Activated CD8-positive, alpha-beta memory T cell treated with anti-CD3 and anti-CD28 coated beads, Interleukin-2, amount 50 U/mL, for 24 hours (primary cell): ENCODE data around the gene NF1.
"Not testable (repeated sequence)": the region's sequence is repeated elsewhere in the genome, so short reads cannot be mapped to it uniquely, and the experiment has no call there.

Experiments
- DNase-seq: peaks from one replicate; pipeline ENCODE4 v3.0.0-alpha.2; 2020; ENCODE audit errors: extremely low read depth

The NF1 gene

DNA sequence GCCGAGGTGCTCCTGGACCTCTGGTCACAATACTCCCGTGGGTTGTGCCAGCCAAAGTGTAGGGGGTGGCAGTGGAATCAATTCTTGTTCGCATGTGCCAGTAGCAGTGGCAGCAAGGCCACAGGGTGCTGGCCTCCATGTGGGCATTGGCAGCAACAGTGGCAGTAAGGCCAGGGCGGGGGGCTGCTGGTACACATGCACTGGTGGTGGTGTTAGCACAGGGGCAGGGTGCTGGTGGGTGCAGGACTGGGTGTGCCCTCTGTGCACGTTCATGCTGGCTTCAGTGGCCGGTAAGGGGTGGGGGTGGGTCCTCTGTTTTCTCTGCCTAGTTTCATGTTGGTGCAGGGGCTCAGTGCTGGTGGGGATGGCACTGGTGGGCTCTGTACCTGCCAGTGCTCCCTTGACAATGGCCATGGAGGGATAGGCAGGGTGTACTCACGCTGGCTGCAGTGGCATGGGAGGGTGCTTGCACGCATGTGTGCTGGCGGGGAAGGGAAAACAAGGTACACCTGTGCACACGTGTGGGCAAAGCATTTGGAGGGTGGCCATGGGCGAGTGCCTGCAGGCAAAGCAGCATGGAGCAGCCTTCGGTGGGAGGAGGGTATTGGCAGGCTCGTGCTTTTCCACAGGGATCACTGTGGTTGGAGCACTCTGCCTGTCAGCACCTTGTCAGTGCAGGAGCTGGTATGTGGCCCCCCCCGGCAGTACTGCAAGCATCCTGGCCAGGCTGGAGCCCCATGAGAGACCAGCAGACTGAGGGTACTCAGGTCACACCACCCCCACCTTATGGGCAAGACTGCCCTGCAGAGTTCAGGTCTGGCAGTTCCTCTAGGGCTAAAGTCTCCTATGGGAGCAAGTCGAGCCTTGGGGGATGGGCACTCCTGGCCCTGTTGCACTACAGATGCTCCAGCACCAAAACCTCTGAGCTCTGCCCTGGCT, 35.8 kb downstream of the NF1 start:
- no peak for DNase-seq

DNA sequence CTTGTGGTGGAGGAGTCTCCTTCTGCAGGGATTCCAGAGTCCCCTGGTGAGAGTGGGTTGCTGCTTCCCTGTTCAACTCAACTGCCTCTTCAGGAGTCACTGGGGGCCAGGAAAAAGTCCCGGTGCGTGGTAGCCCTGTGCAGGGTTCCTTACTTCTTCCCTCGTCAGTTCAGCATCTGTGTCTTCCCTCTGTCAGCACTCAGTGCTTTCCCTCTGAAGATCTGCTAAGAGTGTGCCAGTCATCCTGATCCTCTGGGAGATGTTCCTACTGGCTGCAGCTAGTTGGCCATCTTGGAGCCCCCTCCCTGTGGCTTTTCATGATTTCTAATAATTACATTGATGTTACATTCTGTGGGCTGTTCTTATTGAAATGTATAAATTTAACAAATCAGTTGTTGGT, 36.5 kb downstream of the NF1 start:
- no peak for DNase-seq

DNA sequence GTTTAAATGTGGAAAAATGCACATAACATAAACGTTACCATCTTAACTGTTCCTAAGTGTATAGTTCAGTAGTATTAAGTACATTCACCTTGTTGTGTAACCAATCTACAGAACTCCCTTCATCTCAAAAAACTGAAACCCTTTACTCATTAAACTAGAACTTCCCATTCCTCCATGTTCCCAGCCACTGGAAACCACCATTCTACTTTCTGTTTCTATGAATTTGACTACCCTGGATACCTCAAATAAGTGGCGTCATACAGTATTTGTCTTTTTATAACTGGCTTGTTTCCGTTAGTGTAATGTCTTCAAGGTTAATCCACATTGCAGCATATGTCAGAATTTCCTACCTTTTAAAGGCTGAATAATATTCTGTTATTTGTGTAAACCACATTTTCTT, 38.2 kb downstream of the NF1 start:
- no peak for DNase-seq

DNA sequence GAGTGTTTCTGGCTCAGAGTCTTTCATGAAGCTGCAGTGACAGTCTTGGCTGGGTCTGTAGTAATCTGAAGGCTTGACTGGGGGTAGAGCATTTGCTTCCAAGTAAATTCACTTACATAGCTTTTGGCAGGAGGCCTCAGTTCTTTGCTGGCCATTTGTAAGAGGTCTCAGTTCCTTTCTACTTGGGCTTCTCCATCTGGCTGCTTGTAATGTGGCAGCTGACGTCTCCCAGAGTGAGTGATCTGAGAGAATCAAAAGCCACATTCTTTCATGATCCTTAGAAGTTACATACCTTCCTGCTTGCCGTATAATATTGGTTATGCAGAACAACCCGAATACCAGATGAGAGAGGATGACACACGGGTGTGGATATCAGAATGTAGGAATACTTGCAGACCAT, 39.8 kb downstream of the NF1 start:
- no peak for DNase-seq

DNA sequence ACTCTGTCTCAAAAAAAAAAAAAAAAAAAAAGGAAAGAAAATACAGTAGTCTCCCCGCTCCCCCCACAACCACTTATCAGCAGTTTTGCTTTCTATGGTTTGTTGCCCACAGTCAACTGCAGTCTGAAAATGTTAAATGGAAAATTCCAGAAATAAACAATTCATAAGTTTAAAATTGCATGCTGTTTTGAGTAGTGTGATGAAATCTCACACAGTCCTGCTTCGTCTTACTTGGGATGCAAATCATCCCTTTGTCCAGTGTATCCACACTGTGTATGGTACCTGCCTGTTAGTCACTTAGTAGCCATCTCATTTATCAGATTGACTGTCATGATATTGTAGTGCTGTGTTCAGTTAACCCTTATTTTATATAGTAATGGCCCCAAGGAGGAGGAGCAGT, 41.5 kb downstream of the NF1 start:
- DNase-seq, result no peak

DNA sequence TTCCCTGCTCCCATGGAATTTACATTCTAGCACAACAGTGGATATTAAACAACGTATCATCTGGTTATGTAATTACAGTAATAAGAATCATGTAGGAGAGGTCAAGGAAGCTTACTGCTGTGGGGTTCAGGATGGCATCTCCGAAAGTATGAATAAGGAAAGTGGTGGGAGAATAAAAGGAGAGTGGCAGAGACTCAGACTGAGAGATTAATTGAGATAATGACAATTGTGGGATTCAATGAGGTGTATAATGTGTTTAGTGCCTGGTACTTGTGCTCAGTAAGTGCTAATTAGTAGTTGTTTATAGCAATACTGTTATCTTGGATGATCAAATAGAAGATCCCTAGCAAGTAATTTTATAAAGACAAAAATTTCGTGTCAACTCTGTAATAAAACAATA, 45.3 kb downstream of the NF1 start:
- no peak for DNase-seq

DNA sequence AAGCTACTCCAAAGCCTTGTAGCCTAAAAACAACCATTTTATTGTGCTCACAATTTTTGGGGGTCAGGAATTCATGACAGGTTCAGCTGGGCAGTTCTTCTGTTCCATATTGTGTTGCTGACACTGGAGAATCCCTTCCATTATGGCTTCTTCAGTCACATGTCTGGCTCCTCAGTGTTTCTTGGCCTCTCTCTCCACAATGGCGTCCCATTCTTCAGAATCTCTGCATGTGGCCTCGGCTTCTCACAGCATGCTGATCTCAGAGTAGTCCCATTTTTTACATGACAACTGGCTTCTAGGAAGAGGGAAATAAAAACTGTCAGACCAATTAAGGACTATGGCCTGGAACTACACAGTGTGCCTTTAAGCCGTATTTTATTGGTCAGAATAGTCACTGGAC, 49.7 kb downstream of the NF1 start:
- DNase-seq, result no peak

DNA sequence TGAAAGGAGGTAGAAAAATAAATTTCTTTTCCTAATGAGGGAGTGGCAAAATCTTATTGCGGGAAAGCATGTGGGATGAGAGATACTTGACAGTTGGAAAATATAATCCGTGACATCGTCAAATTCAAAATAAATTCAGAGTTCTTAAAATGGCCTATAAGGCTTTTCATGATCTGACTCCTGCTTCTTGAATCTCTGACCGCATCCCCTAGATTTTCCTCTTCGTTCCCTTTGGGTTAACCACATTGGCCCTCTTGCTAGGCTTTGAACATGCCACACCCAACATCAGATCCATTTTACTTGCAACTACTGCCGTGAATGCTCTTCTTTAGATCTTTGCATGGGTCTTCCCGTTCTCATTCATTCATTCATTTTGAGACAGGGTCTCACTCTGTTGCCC, 50.1 kb downstream of the NF1 start:
- DNase-seq, result no peak

DNA sequence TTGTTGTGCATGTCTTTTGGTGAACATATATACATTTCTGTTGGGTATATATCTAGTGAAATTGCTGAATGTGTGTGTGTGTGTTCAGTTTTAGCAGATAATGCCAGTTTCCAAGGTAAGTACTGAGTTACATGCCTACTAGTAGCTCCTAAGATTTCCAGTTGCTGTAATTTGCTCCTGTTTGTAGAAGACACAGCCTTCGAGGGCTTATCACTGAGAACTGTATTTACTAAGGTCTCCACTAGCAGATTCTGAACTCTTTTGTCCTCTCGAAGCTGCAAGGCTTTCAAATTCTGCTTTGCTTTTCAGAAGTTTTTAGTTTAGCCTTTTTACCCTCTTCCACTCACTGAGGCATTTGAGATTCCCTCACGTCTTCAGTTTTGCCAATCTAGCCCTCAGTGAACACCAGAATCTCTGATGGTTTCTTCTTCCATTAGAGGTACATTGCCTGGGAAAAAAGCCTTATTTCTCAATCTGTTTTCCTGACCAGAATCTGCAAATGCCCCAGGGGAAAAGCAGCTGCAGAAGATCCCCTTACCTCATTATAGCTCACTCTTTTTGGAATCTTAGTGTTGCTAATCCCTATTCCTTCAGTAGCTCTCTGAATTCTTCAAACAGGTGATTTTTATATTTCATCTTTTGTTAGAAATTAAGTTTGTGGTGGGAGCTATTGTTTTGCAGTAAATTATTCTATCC, 52.9 kb downstream of the NF1 start:
- no peak for DNase-seq

DNA sequence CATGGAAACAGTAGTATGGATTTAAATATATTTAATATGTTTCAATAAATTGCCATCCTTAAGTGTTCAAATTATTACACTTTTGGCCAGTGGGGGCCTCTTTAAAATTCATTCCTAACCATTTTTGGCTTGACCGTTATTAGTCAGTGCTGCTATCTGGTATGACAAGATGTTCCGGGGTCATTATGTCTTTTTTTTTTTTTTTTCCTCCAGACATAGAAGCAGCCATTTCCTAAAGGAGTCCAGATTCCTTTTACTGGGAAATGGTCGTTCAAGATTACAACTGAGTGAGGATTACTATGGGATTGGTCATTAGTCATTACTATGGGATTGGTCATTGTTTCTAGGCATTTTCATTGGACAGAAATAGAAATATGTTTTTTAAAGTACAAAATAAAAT, 53.4 kb downstream of the NF1 start:
- DNase-seq, result no peak

DNA sequence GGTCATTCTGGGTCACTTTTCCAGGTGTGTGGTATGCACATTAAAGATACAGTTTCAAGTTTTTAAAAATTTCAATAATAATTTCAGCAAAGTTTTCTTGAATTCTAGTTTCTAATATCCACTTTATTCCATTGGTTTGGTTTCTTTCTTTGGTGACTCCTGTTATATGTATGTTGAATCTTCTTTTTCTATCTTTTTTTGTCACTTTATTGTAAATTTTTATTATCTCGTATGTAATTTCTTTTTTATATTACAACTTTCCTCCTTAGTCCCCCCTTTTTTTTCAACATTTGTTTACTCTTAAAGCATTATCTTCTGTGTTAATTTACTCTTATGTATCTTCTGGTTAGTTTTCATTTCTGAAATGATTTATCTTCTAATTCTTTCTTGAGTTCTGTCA, 57.5 kb downstream of the NF1 start:
- DNase-seq, result no peak

DNA sequence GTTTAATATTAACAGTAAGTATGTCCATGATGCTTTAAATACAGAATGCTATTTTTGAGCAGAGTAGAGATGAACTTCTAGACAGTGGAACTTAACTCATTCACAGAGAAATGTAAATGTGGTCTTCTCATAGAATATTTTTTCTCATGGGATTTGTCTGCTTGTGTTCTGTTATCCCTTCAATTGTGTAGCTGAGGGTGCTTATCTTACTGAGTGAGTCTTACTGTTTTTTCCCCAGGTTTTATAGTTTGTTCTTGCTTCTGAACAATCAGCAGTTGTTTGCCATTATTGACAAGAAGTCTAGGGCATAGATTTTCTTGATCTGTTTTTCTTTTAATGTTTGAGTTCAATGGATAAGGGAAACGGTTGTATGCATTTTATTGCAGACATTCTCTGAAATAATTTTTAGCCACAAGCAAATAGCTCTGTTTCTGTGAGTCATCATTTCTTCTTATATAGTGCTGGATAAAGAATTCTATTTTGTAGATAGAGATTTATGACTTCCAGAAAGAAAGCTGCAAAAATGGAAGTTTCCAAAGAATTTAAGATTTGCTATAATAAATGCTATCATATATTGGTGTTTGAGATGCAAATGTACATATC, 60.5 kb downstream of the NF1 start:
- DNase-seq, result no peak

DNA sequence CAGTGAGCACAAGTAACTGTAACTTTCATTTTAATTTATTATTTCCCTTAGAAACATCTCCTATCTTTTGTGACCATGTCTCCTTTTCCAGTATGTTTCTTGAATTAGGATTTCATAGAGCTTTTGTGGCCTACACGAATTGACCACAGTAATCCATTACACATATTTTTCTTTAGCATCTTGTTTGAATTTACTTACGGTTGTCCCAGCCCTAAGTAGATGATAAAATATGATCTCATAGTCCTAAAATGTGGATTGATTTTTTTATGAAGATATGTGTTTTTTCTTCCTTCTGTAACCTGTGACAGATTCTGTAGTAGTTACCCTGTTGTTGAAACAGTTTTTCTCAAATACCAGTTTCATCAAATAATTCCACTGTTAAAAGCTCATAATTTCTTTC, 61.5 kb downstream of the NF1 start:
- no peak for DNase-seq

DNA sequence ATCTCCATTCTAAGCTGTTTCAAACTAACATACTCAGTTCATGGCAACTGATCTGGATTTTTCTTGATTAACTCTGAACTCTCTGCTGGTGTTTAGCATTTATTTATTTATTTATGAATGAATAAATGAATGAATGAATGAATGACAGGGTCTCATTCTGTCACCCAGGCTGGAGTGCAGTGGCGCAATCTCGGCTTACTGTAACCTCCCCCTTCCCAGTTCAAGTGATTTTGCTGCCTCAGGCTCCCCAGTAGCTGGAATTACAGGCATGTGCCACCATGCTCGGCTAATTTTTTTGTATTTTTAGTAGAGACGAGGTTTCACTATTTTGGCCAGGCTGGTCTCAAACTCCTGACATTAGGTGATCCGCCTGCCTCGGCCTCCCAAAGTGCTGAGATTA, 62.1 kb downstream of the NF1 start:
- DNase-seq, result not testable (repeated sequence)

DNA sequence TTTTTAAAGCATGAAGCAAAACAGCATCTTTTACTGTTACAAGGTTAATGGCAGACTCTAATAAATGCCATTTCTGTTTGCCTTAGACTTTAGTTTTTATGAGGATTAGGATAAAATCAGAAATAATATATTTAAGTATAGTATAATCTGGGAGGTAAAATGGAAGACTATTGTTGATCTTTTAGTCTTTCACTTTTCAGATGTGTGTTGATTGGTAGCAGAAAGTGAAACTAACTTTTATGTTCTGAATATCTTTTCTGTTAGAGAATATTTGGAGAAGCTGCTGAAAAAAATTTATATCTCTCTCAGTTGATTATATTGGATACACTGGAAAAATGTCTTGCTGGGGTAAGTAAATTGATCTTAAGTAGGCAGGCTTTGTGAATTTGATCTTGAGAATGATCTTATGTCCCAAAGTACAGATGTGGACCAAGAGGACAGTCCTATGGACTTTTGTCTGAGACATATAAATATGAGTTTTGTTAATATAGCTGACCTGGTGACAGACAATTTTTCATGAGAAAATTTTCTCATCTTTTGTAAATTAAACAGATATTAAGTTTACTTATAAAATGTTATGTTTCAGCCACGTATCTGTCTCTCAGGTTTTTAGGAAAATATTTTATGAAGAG, 64.1 kb downstream of the NF1 start:
- DNase-seq, result no peak

DNA sequence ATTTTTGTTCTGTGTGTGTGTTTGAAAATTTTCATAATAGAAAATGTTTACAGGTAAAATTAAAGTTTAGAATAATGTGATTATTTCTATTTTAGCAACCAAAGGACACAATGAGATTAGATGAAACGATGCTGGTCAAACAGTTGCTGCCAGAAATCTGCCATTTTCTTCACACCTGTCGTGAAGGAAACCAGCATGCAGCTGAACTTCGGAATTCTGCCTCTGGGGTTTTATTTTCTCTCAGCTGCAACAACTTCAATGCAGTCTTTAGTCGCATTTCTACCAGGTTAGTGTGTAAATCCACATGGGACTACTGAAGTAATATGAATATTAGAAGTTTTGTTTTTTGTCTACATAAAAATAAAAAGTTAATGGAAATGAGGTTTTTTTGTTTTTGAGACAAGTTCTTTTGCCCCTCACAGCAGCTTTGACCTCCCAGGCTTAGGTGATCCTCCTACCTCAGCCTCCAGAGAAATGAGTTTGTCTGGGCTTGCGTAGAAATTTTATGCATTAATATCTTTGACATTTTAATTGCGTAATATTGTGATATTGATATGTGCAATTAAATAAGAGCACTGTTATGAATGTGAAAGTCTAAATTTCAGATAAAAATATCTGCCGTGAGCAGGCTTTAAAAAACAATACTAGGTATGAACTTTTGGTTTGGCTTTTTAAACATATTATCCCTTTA, 68.5 kb downstream of the NF1 start:
- no peak for DNase-seq

DNA sequence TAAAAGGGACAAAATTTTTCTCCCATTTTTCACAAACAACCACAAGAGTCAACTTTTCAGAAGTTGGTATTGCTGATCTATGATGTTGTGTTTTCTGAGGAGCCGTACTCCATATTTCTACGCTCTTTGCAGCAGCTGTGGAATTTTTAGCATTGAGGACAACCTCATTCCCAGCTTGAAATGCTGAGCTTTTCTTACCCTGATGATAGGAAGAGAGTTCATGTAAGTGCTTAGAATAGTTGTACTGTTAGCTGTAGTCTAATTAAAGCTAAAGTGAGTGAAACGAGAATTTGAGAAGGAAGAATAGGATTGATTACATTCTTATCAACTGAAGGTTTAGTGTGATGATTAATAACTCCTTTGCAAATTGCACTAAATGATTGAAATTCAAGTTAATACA, 72.3 kb downstream of the NF1 start:
- DNase-seq, result no peak

DNA sequence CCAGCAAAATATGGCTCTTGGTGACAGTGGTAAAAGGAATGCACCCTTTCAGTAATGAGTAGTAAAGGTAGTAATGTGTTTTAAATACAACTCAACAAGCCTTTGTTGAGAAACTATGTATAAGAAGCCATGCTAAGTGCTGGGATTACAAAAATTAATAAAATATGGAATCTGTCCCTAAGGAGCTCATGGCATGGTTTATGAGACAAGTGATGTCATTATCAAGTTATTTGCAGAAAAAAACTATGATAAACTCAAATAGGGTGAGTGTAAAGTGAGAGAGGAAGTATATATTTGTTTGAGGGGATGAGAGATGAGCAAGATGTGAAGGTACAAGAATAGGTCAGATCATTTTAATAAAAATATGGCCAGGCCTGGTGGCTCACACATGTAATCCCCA, 76.9 kb downstream of the NF1 start:
- no peak for DNase-seq

DNA sequence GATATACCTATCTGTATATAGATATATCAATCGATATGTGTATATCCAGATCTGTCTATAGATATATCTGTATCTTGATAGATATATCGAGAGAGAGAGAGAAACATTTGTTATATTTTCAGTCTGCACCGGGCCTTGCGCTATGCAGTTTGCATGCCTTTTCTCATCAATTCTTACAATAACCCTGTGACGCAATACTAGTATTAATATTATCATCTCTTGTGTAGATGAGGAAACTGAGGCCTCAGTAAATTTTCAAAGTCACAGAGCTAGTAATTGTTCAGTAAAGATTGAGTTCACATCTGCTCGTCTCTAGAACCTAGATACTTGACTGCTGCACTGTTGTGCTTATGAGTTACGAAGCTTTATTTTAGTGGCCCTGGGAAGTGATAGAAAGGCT, 77.6 kb downstream of the NF1 start:
- no peak for DNase-seq

DNA sequence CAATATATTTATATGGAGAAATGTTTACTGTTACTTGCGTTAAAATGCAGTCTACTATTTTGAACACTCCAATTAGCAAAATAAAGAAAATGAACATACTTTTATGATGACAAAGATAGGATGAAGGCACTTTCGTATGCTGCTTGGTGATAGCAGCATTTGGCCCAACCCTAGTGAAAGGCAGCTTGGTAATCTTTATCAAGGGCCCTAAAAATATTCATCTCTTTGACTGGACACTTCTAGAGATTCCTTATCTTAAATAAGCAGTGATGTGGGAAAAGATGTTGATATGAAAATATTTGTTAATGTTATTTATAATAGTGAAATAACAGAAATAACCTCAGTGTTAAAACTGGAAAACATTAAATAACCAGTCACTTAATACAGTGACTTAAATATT, 79.4 kb downstream of the NF1 start:
- no peak for DNase-seq

DNA sequence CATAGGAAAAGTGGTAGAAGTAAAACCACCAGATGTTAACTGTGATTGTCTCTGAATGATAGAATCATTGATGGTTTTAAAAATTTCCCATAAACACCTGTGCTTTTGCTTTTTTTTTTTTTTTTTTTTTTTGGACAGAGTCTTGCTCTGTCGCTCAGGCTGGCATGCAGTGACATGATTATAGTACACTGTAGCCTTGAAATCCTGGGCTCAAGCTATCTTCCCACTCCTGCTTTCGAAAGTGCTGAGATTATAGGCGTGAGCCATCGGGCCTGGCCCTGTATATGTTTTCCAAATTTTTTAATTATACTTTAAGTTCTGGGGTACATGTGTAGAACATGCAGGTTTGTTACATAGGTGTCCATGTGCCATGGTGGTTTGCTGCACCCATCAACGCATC, 80.5 kb downstream of the NF1 start:
- DNase-seq, result no peak

DNA sequence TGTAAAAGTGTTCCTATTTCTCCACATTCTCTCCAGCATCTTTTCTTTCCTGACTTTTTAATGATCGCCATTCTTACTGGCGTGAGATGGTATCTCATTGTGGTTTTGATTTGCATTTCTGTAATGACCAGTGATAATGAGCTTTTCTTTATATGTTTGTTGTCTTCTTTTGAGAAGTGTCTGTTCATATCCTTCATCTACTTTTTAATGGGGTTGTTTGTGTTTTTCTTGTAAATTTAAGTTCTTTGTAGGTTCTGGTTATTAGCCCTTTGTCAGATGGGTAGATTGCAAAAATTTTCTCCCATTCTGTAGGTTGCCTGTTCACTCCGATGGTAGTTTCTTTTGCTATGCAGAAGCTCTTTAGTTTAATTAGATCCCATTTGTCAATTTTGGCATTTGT, 81.4 kb downstream of the NF1 start:
- not testable (repeated sequence) for DNase-seq
